GM18870 (cell line): Measurements from ENCODE around the gene PCCA.
"Not testable (repeated sequence)": the region's sequence is repeated elsewhere in the genome, so short reads cannot be mapped to it uniquely, and the experiment has no call there.

Experiments used
- ATAC-seq: cut with Tn5 transposase; IDR thresholded peaks from one replicate; pipeline ENCODE4 v1.9.1; 2021; ENCODE audit warnings: moderate library complexity; ENCODE audit not compliant: unreplicated experiment

PCCA gene

GRCh38 chr13:100184095-100184494, 95.2 kb downstream of the PCCA start:
- no peak for ATAC-seq

- ATAC-seq, result no peak
Measured at GRCh38 chr13:100195568-100195967, 106.7 kb downstream of the PCCA start.

GRCh38 chr13:100196375-100196774, 107.5 kb downstream of the PCCA start:
- no peak for ATAC-seq

GRCh38 chr13:100197116-100197515, 108.2 kb downstream of the PCCA start:
- no peak for ATAC-seq

- no peak for ATAC-seq
Measured at GRCh38 chr13:100197591-100198365, 108.9 kb downstream of the PCCA start.

GRCh38 chr13:100203696-100204367, 114.9 kb downstream of the PCCA start:
- no peak for ATAC-seq

- ATAC-seq, result no peak
Measured at GRCh38 chr13:100208002-100208401, 119.1 kb downstream of the PCCA start.

- ATAC-seq, result no peak
Measured at GRCh38 chr13:100208626-100209025, 119.7 kb downstream of the PCCA start.

- ATAC-seq, result no peak
Measured at GRCh38 chr13:100209857-100210825, 121.2 kb downstream of the PCCA start.

- no peak for ATAC-seq
Measured at GRCh38 chr13:100211016-100211710, 122.3 kb downstream of the PCCA start.

- no peak for ATAC-seq
Measured at GRCh38 chr13:100212904-100213553, 124.1 kb downstream of the PCCA start.

GRCh38 chr13:100213576-100213975, 124.7 kb downstream of the PCCA start:
- ATAC-seq, result no peak

GRCh38 chr13:100214886-100215285, 126.0 kb downstream of the PCCA start:
- no peak for ATAC-seq

- no peak for ATAC-seq
Measured at GRCh38 chr13:100221166-100221565, 132.3 kb downstream of the PCCA start.

- ATAC-seq, result not testable (repeated sequence)
Measured at GRCh38 chr13:100223966-100224530, 135.2 kb downstream of the PCCA start.

GRCh38 chr13:100229603-100230002, 140.7 kb downstream of the PCCA start:
- ATAC-seq, result no peak

- no peak for ATAC-seq
Measured at GRCh38 chr13:100230769-100231149, 141.9 kb downstream of the PCCA start.

- ATAC-seq, result no peak
Measured at GRCh38 chr13:100231176-100231575, 142.3 kb downstream of the PCCA start.

GRCh38 chr13:100234006-100234405, 145.1 kb downstream of the PCCA start:
- no peak for ATAC-seq
